CD14-positive monocyte (primary cell): ENCODE measurements around the gene DBX2. TPM values are rescaled to one million over a fixed set of nuclear protein-coding genes. Genes with fewer than 3 reads are reported as not detected.

Source experiments
- DNase-seq, 3 donors: peaks; one replicate each; pipeline ENCODE4 v3.0.0-alpha.2; 2011 to 2022
- H2AFZ ChIP-seq: 2 replicates; pipeline ENCODE4 v1.6.0; 2012; ENCODE audit warnings: mild to moderate bottlenecking, low read depth, low read length, inconsistent platforms; ENCODE audit not compliant: insufficient read depth, poor library complexity, severe bottlenecking
- H3K27ac ChIP-seq, 2 donors: 1 replicate in 1 of 2; 2 replicates in 1 of 2; pipeline ENCODE4 v1.5.1; 2012 to 2013; ENCODE audit warnings: low read length in 2 of 2, control low read depth in 1 of 2, inconsistent platforms in 1 of 2, low read depth in 1 of 2, mild to moderate bottlenecking in 1 of 2
- H3K27me3 ChIP-seq, 2 donors: one replicate each; pipeline versions ENCODE4 v1.6.0 to v1.6.1; 2011 to 2013; ENCODE audit warnings: low read length in 2 of 2; ENCODE audit not compliant: control insufficient read depth in 2 of 2, insufficient read depth in 2 of 2
- H3K36me3 ChIP-seq, 2 donors: replicated peaks in 1 of 2; 1 replicate in 1 of 2; 2 replicates in 1 of 2; pipeline versions ENCODE4 v1.5.1 to v1.6.1; 2012 to 2013; ENCODE audit warnings: low read length in 2 of 2, control low read depth in 1 of 2, inconsistent platforms in 1 of 2, mild to moderate bottlenecking in 1 of 2; ENCODE audit not compliant: insufficient read depth in 2 of 2, control insufficient read depth in 1 of 2
- H3K4me1 ChIP-seq, 2 donors: 1 replicate in 1 of 2; 2 replicates in 1 of 2; pipeline versions ENCODE4 v1.5.1 to v1.6.1; 2012 to 2013; ENCODE audit warnings: low read length in 2 of 2, control low read depth in 1 of 2, inconsistent platforms in 1 of 2, mild to moderate bottlenecking in 1 of 2, moderate library complexity in 1 of 2; ENCODE audit not compliant: insufficient read depth in 2 of 2, control insufficient read depth in 1 of 2
- H3K4me2 ChIP-seq: replicated peaks from 2 replicates; pipeline ENCODE3; 2012; ENCODE audit warnings: low read length, moderate library complexity, mild to moderate bottlenecking; ENCODE audit not compliant: poor library complexity, severe bottlenecking; ENCODE audit errors: extremely low read depth
- H3K4me3 ChIP-seq, 3 experiments: fragments of 200-600 bp in 1 of 3; sonication (generic) in 1 of 3; replicated peaks in 1 of 3; 1 replicate in 2 of 3; 2 replicates in 1 of 3; pipeline ENCODE4 v1.5.1; 2011 to 2013; ENCODE audit warnings: low read length in 3 of 3, mild to moderate bottlenecking in 3 of 3, control low read depth in 2 of 3, low read depth in 2 of 3, inconsistent platforms in 1 of 3, moderate library complexity in 1 of 3
- H3K79me2 ChIP-seq: 2 replicates; pipeline ENCODE4 v1.6.0; 2012; ENCODE audit warnings: mild to moderate bottlenecking, control low read depth, inconsistent platforms, low read length, moderate library complexity; ENCODE audit not compliant: insufficient read depth
- H3K9ac ChIP-seq: 2 replicates; pipeline ENCODE4 v1.6.0; 2017; ENCODE audit warnings: low read length, mild to moderate bottlenecking; ENCODE audit not compliant: insufficient read depth, poor library complexity, severe bottlenecking
- H3K9me3 ChIP-seq, 2 donors: replicated peaks in 1 of 2; 1 replicate in 1 of 2; 2 replicates in 1 of 2; pipeline versions ENCODE4 v1.5.1 to v1.6.1; 2012 to 2013; ENCODE audit warnings: low read length in 2 of 2, control low read depth in 1 of 2; ENCODE audit not compliant: control insufficient read depth in 1 of 2, insufficient read depth in 1 of 2
- H4K20me1 ChIP-seq: 2 replicates; pipeline ENCODE4 v1.6.0; 2012; ENCODE audit warnings: mild to moderate bottlenecking, low read length, control low read depth, moderate library complexity; ENCODE audit not compliant: insufficient read depth
- H3K27ac Mint-ChIP-seq, 7 donors: one replicate each; pipeline ENCODE4 v1.8.0; 2020; ENCODE audit warnings: mild to moderate bottlenecking in 7 of 7, mixed read lengths in 7 of 7, moderate library complexity in 6 of 7, inconsistent platforms in 2 of 7
- H3K27me3 Mint-ChIP-seq, 3 donors: one replicate each; pipeline ENCODE4 v1.8.0; 2021 to 2022; ENCODE audit warnings: low read depth in 3 of 3, mild to moderate bottlenecking in 3 of 3, mixed read lengths in 3 of 3, moderate library complexity in 3 of 3, inconsistent platforms in 1 of 3
- H3K36me3 Mint-ChIP-seq, 2 donors: one replicate each; pipeline ENCODE4 v1.8.0; 2020; ENCODE audit warnings: mixed read lengths in 2 of 2, inconsistent platforms in 1 of 2, mild to moderate bottlenecking in 1 of 2
- H3K4me1 Mint-ChIP-seq: one replicate; pipeline ENCODE4 v1.8.0; 2020; ENCODE audit warnings: mild to moderate bottlenecking, mixed read lengths
- H3K4me3 Mint-ChIP-seq, 2 donors: one replicate each; pipeline ENCODE4 v1.8.0; 2020; ENCODE audit warnings: mild to moderate bottlenecking in 2 of 2, mixed read lengths in 2 of 2, moderate library complexity in 1 of 2
- H3K9me3 Mint-ChIP-seq, 7 donors: one replicate each; pipeline ENCODE4 v1.8.0; 2020 to 2022; ENCODE audit warnings: mixed read lengths in 7 of 7, mild to moderate bottlenecking in 6 of 7, moderate library complexity in 6 of 7, inconsistent platforms in 2 of 7
- WGBS: methylation state at CpG from one replicate; pipeline ENCODE4 v1.1.5; 2013; ENCODE audit warnings: missing lambda C conversion rate; ENCODE audit not compliant: insufficient coverage; 5-methylcytosine and 5-hydroxymethylcytosine counted together
- intact Hi-C, 2 donors: fragments of 100-400 bp; cut with micrococcal nuclease; formaldehyde crosslinking; loops; one replicate each; pipeline versions ENCODE4 v1.15.0 to v1.15.1; 2023
- polyA plus RNA-seq, 3 donors: library from polyadenylated mRNA; depleted of rRNA in 1 of 3; unstranded in 2 of 3; stranded (reverse) in 1 of 3; fragments of 300-500 nt in 2 of 3; fragments of >200 nt in 1 of 3; fragmentation: Illumina TruSeq in 2 of 3; gene quantifications; 1 replicate in 2 of 3; 2 replicates in 1 of 3; pipeline ENCODE4 v1.2.3, GENCODE V29; 2012 to 2021
- TF ChIP-seq, protein P1 (sequence below): fragments of 200-600 bp; IDR thresholded peaks from one replicate; pipeline ENCODE4 v1.8.0; 2022; ENCODE audit warnings: antibody characterized with exemption, mild to moderate bottlenecking

The DBX2 gene
- polyA plus RNA-seq, 3 donors, result not detected

DNA sequence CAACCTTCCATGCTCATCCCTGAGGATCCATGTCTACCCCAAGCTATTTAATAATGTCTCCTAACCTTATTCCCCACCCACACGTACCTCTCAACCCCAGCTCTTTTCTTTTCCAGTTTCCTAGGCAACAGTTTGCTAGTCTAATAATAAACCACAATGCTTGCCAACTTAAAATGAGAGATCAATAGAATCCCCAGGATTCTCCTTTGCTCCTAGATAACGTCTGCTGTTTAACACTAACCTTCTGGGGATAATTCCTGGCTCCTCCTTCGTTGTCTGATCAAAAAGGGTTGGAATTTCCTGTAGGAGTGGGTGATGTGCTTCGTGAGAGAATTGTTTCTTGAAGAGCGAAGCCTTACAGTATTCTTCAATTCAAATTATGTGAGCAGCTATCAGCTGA lies 42.2 kb upstream of the DBX2 start:
- H3K27me3 Mint-ChIP-seq, result peaks cover 3 to 4% (median 4%) of the 10 kb centered on the region in 3 donors
- H3K27ac ChIP-seq, result no peak overlapping the region

DNA sequence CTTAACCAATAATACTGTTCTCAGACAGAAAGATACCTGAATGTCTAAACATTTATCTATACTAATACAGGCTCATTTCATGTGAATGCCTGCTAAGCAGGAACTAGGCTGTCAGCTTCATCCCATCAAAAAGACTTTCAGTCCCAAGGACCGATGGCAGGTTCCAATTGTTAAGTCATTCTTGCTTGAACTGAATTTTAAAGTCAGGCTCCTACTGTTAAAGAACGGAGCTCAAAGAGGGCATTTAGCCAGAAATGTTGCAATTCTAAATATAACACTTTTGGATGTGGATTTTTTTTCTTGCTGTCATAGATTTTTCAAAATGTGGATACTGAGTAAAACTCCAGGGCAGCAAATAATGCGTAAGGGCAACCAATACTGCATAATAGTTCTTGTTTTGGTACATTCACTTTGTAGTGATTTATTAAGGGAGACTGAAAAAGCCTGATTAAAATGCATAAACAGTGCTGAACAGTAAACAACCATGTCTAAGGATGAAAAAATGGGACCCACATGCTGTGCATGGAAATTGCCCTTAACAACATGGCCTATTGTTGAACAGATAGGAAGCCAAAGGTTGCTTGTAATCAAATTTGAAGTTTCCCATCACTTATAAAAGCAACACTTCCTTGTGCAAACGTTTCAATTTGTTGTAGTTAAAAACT lies 38.6 kb upstream of the DBX2 start:
- Histone ChIP-seq H3K4me3 (no peak overlapping the region), H3K4me1 (no peaks in the 10 kb centered on the region), H3K36me3 (no peaks in the 10 kb centered on the region), H3K9ac (no peak overlapping the region), H2AFZ (no peak overlapping the region), H3K79me2 (no peaks in the 10 kb centered on the region), H3K9me3 (peaks cover 0 to 7% of the 10 kb centered on the region in 2 donors), H4K20me1 (no peaks in the 10 kb centered on the region), H3K4me2 (no peak overlapping the region), H3K27me3 (no peaks in the 10 kb centered on the region), H3K27ac (no peak overlapping the region)
- Mint-ChIP-seq H3K27me3 (peaks cover 2 to 4% (median 2%) of the 10 kb centered on the region in 3 donors), H3K36me3 (no peaks in the 10 kb centered on the region), H3K9me3 (peaks cover 6 to 13% (median 8%) of the 10 kb centered on the region in 7 donors), H3K4me1 (no peaks in the 10 kb centered on the region), H3K27ac (no peak overlapping the region), H3K4me3 (no peak overlapping the region)
- TF ChIP-seq, protein P1, sequence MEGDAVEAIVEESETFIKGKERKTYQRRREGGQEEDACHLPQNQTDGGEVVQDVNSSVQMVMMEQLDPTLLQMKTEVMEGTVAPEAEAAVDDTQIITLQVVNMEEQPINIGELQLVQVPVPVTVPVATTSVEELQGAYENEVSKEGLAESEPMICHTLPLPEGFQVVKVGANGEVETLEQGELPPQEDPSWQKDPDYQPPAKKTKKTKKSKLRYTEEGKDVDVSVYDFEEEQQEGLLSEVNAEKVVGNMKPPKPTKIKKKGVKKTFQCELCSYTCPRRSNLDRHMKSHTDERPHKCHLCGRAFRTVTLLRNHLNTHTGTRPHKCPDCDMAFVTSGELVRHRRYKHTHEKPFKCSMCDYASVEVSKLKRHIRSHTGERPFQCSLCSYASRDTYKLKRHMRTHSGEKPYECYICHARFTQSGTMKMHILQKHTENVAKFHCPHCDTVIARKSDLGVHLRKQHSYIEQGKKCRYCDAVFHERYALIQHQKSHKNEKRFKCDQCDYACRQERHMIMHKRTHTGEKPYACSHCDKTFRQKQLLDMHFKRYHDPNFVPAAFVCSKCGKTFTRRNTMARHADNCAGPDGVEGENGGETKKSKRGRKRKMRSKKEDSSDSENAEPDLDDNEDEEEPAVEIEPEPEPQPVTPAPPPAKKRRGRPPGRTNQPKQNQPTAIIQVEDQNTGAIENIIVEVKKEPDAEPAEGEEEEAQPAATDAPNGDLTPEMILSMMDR, result no peak
- intact Hi-C loops, result no loop called here
- WGBS, result 68% methylated on average over 3 of the region's 4 CpGs
- DNase-seq, result no peak

More for the DNA sequence above, 42.2 kb upstream of the DBX2 start:
- Histone ChIP-seq H3K9me3 (no peaks in the 10 kb centered on the region), H3K4me2 (no peak overlapping the region), H3K4me3 (no peak overlapping the region), H3K36me3 (no peaks in the 10 kb centered on the region), H3K27me3 (no peaks in the 10 kb centered on the region), H2AFZ (no peak overlapping the region), H4K20me1 (no peaks in the 10 kb centered on the region), H3K9ac (no peak overlapping the region), H3K79me2 (no peaks in the 10 kb centered on the region), H3K4me1 (no peaks in the 10 kb centered on the region)
- peaks cover 0 to under 1% (median 0%) of the 10 kb centered on the region in 7 donors for H3K9me3 Mint-ChIP-seq
- intact Hi-C loops, result no loop called here
- TF ChIP-seq, protein P1, result no peak
- H3K4me3 Mint-ChIP-seq, result no peak overlapping the region
- no peaks in the 10 kb centered on the region for H3K4me1 Mint-ChIP-seq
- no peak overlapping the region for H3K27ac Mint-ChIP-seq
- no peaks in the 10 kb centered on the region for H3K36me3 Mint-ChIP-seq
- DNase-seq, result no peak
- 40% methylated on average over 1 of the region's 5 CpGs for WGBS
